GM15510 (cell line): ENCODE measurements around the gene CALML6.

Experiments
- POLR2A ChIP-seq: IDR thresholded peaks from 3 replicates; pipeline ENCODE4 v1.6.1; 2011; ENCODE audit warnings: borderline replicate concordance; ENCODE audit not compliant: insufficient read length; ENCODE audit errors: extremely low read depth

The CALML6 gene

GRCh38 chr1:1914971-1915692, at the start of gene CALML6:
TSS of gene CALML6 (plus strand) at chr1:1915260. CDS start at chr1:1915281, 21 bp downstream.
- no peak for TF ChIP-seq POLR2A

GRCh38 chr1:1867164-1867563, 47.9 kb upstream of the CALML6 start:
- TF ChIP-seq POLR2A, result no peak

GRCh38 chr1:1869469-1869868, 45.6 kb upstream of the CALML6 start:
- no peak for TF ChIP-seq POLR2A

GRCh38 chr1:1872329-1872994, 42.6 kb upstream of the CALML6 start:
- no peak for TF ChIP-seq POLR2A

GRCh38 chr1:1873186-1873585, 41.9 kb upstream of the CALML6 start:
- no peak for TF ChIP-seq POLR2A

- TF ChIP-seq POLR2A, result no peak
These were observed 40.2 kb upstream of the CALML6 start for GRCh38 chr1:1874901-1875300.

- TF ChIP-seq POLR2A, result no peak
These were observed 39.1 kb upstream of the CALML6 start for GRCh38 chr1:1875932-1876331.

GRCh38 chr1:1876335-1876930, 38.6 kb upstream of the CALML6 start:
- no peak for TF ChIP-seq POLR2A

- TF ChIP-seq POLR2A, result no peak
These were observed 37.1 kb upstream of the CALML6 start for GRCh38 chr1:1877865-1878436.

- TF ChIP-seq POLR2A, result no peak
These were observed 35.1 kb upstream of the CALML6 start for GRCh38 chr1:1879942-1880341.

GRCh38 chr1:1880617-1881312, 34.3 kb upstream of the CALML6 start:
- no peak for TF ChIP-seq POLR2A

- TF ChIP-seq POLR2A, result no peak
These were observed 33.3 kb upstream of the CALML6 start for GRCh38 chr1:1881727-1882126.

GRCh38 chr1:1883092-1883873, 31.8 kb upstream of the CALML6 start:
- no peak for TF ChIP-seq POLR2A

GRCh38 chr1:1889090-1889750, 25.8 kb upstream of the CALML6 start:
- no peak for TF ChIP-seq POLR2A
